Esophagus (tissue), 2 donors: ENCODE data around the gene GFPT1. TPM values are rescaled to one million over a fixed set of nuclear protein-coding genes. Genes with fewer than 3 reads are reported as not detected.

Experiments
- H3K27ac ChIP-seq, 2 donors: one replicate each; pipeline ENCODE4 v1.5.1; 2013; ENCODE audit warnings: low read depth in 2 of 2, mild to moderate bottlenecking in 2 of 2, inconsistent platforms in 1 of 2, low read length in 1 of 2, moderate library complexity in 1 of 2
- H3K27me3 ChIP-seq, 2 donors: one replicate each; pipeline ENCODE4 v1.6.1; 2013; ENCODE audit warnings: low read length in 2 of 2, control low read depth in 1 of 2, mild to moderate bottlenecking in 1 of 2; ENCODE audit not compliant: insufficient read depth in 2 of 2, control insufficient read depth in 1 of 2
- H3K36me3 ChIP-seq, 2 donors: one replicate each; pipeline ENCODE4 v1.6.1; 2013; ENCODE audit warnings: low read length in 1 of 2; ENCODE audit not compliant: control insufficient read depth in 2 of 2, insufficient read depth in 2 of 2
- H3K4me1 ChIP-seq, 2 donors: one replicate each; pipeline ENCODE4 v1.6.1; 2013; ENCODE audit warnings: low read length in 1 of 2; ENCODE audit not compliant: control insufficient read depth in 2 of 2, insufficient read depth in 2 of 2
- H3K4me3 ChIP-seq, 2 donors: one replicate each; pipeline ENCODE4 v1.5.1; 2013; ENCODE audit warnings: low read length in 2 of 2, mild to moderate bottlenecking in 2 of 2, low read depth in 1 of 2, moderate library complexity in 1 of 2
- H3K9me3 ChIP-seq, 2 donors: one replicate each; pipeline ENCODE4 v1.6.1; 2013; ENCODE audit warnings: mild to moderate bottlenecking in 2 of 2, low read depth in 1 of 2, low read length in 1 of 2, moderate library complexity in 1 of 2; ENCODE audit not compliant: control insufficient read depth in 2 of 2, insufficient read depth in 1 of 2
- WGBS, 2 donors: extraction: QIAGEN DNeasy Blood & Tissue Kit; methylation state at CpG; one replicate each; pipeline ENCODE4 v1.1.7; 2013; 5-methylcytosine and 5-hydroxymethylcytosine counted together
- polyA plus RNA-seq, 2 donors: library from polyadenylated mRNA; stranded (reverse); fragments of 200-250 nt; gene quantifications; one replicate each; pipeline ENCODE4 v1.2.3, GENCODE V29; 2013
- donor health status: healthy with polysubstance abuse.
- donor health status: Bipolar disorder and iron deficiency.

The GFPT1 gene
- polyA plus RNA-seq, 2 donors = 4.6 to 7.8 TPM

- WGBS, 2 donors = 89 to 92% methylated on average over 1 of the region's 1 CpG
- Histone ChIP-seq H3K27me3 (no peaks in the 10 kb centered on the region), H3K27ac (no peak overlapping the region), H3K4me1 (peaks cover 0 to 3% of the 10 kb centered on the region in 2 donors), H3K36me3 (no peaks in the 10 kb centered on the region), H3K9me3 (no peaks in the 10 kb centered on the region), H3K4me3 (no peak overlapping the region)
These were observed 98.6 kb downstream of the GFPT1 start for GRCh38 chr2:69288429-69288828.

DNA sequence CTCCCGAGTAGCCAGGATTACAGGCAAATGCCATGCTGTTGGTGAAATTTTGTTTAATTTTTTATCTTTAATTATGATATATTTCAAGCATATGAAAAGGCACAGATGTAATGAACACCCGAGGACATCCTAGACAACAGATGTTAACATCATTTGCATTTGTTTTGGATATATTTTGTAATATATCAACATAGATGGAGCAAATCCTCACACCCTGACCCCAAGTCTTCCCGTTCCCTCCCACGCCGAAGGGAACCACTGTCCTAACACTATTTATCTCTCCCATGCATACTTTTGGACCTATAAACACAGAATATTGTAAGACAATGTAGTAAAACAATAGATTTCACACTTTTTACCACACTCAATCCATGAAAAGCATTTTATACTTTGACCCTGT, 99.5 kb downstream of the GFPT1 start:
- no peaks in the 10 kb centered on the region for H3K27me3 ChIP-seq
- no peaks in the 10 kb centered on the region for H3K9me3 ChIP-seq
- no peak overlapping the region for H3K4me3 ChIP-seq
- no peak overlapping the region for H3K27ac ChIP-seq
- no peaks in the 10 kb centered on the region for H3K36me3 ChIP-seq
- peaks cover 0 to 3% of the 10 kb centered on the region in 2 donors for H3K4me1 ChIP-seq
- 84 to 91% methylated on average over 5 of the region's 5 CpGs for WGBS, 2 donors

GRCh38 chr2:69285379-69285894, 101.6 kb downstream of the GFPT1 start:
- peak overlapping the region in 1 of 2 donors; percentile 42 for H3K27ac ChIP-seq

DNA sequence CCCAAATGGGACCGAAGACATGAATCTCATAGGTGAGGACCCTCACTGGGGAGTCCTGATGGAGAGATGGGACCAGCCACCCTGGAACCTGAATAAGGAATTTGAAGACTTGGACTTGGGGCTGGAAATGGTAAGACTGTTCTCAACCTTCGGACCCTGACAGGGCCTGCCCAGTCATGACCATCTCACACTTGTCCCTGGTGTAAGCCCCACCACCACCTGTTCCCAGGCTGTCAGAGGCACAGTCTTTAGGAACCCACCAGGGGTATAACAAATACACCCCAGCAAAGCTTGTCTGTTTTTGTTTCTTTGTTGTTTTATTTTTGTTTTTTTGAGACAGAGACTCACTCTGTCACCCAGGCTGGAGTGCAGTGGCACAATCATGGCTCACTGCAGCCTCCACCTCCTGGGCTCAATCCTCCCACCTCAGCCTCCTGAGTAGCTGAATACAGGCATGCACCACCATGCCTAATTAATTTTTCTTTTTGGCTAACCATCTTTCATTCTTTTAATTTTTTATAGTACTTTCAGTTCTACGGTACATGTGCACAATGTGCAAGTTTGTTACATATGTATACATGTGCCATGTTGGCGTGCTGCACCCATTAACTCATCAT, 106.1 kb downstream of the GFPT1 start:
- H3K4me3 ChIP-seq = no peak overlapping the region
- no peak overlapping the region for H3K27ac ChIP-seq

More at GRCh38 chr2:69285379-69285894, 101.6 kb downstream of the GFPT1 start:
- Histone ChIP-seq H3K27me3 (no peaks in the 10 kb centered on the region), H3K9me3 (no peaks in the 10 kb centered on the region), H3K4me3 (no peak overlapping the region), H3K36me3 (no peaks in the 10 kb centered on the region), H3K4me1 (no peaks in the 10 kb centered on the region)
- WGBS, 2 donors = 36 to 37% methylated on average over 3 of the region's 3 CpGs

GRCh38 chr2:69279931-69280681, 106.9 kb downstream of the GFPT1 start:
- no peak overlapping the region for H3K4me3 ChIP-seq
- no peaks in the 10 kb centered on the region for H3K36me3 ChIP-seq
- no peaks in the 10 kb centered on the region for H3K9me3 ChIP-seq
- no peaks in the 10 kb centered on the region for H3K27me3 ChIP-seq
- no peak overlapping the region for H3K27ac ChIP-seq
- 77 to 80% methylated on average over 9 of the region's 9 CpGs for WGBS, 2 donors
- H3K4me1 ChIP-seq = no peaks in the 10 kb centered on the region

More for the DNA sequence above, 106.1 kb downstream of the GFPT1 start:
- Histone ChIP-seq H3K4me1 (no peaks in the 10 kb centered on the region), H3K27me3 (no peaks in the 10 kb centered on the region), H3K9me3 (no peaks in the 10 kb centered on the region), H3K36me3 (no peaks in the 10 kb centered on the region)
- WGBS, 2 donors = 94% methylated on average over 4 of the region's 4 CpGs

DNA sequence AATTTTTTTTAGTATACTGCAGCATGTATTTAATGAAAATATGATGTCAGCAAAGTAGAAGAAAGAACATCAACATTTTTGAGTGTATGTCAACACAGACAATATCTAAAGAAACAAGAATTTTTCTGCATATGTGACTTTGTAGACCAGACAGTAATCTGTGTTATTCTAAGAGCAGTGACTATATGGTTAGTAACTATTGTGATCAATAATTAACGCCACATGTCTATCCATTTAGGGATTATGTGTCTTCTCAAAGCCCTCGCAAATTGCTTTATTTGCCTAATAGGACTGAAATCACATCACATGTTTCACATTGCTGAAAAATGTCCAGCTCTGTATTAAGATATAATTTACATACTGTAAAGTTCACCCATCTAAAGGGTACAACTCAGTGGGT, 107.8 kb downstream of the GFPT1 start:
- Histone ChIP-seq H3K4me3 (no peak overlapping the region), H3K36me3 (no peaks in the 10 kb centered on the region), H3K27ac (no peak overlapping the region), H3K4me1 (no peaks in the 10 kb centered on the region), H3K27me3 (no peaks in the 10 kb centered on the region), H3K9me3 (no peaks in the 10 kb centered on the region)
- 87 to 88% methylated on average over 2 of the region's 2 CpGs for WGBS, 2 donors

DNA sequence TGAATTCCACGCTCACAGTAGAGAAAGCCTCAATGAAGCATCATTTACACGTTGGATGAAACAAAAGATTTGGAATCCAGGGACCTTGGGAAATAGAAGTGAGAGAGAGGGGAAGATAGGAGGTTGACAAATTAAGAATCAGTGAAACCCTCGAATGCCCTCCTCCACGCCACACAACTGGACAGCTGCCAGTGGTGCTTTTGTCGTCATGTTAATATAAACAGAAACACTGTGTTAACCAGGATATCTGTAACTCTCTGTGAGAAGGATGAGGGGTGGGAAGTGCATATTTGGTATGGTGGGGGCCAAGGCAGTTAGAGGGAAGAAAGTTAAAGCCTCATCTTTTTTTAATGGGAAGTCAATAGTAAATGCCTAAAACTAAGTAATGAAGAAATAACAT, 108.7 kb downstream of the GFPT1 start:
- Histone ChIP-seq H3K27ac (no peak overlapping the region), H3K27me3 (no peaks in the 10 kb centered on the region), H3K36me3 (no peaks in the 10 kb centered on the region), H3K9me3 (no peaks in the 10 kb centered on the region), H3K4me1 (no peaks in the 10 kb centered on the region), H3K4me3 (no peak overlapping the region)
- whole genome bisulfite sequencing, 2 donors = 53 to 55% methylated on average over 5 of the region's 5 CpGs

- no peak overlapping the region for H3K27ac ChIP-seq
- H3K27me3 ChIP-seq = no peaks in the 10 kb centered on the region
- H3K36me3 ChIP-seq = no peaks in the 10 kb centered on the region
- H3K4me3 ChIP-seq = no peak overlapping the region
- no peaks in the 10 kb centered on the region for H3K9me3 ChIP-seq
- 95 to 97% methylated on average over 1 of the region's 1 CpG for WGBS, 2 donors
- no peaks in the 10 kb centered on the region for H3K4me1 ChIP-seq
These were observed 111.5 kb downstream of the GFPT1 start for GRCh38 chr2:69275490-69275889.

- H3K4me1 ChIP-seq = no peaks in the 10 kb centered on the region
- no peaks in the 10 kb centered on the region for H3K36me3 ChIP-seq
- H3K9me3 ChIP-seq = no peaks in the 10 kb centered on the region
- no peaks in the 10 kb centered on the region for H3K27me3 ChIP-seq
- 77 to 79% methylated on average over 9 of the region's 9 CpGs for WGBS, 2 donors
- no peak overlapping the region for H3K27ac ChIP-seq
- no peak overlapping the region for H3K4me3 ChIP-seq
These were observed 114.1 kb downstream of the GFPT1 start for GRCh38 chr2:69272803-69273471.
